H1 (cell line): ENCODE results near the gene GIMAP2. TPM values are rescaled to one million over a fixed set of nuclear protein-coding genes. Genes with fewer than 3 reads are reported as not detected.

ENCODE experiments used
- CTCF ChIA-PET: fragments of 300-600 bp; sonication (Branson Sonifier 250); formaldehyde crosslinking; loops from one replicate; lab custom pipeline; 2021; ENCODE audit not compliant: partially characterized antibody; lab: Charles Lee
- POLR2A ChIA-PET: fragments of 300-600 bp; sonication (Branson Sonifier 250); formaldehyde crosslinking; loops from one replicate; lab custom pipeline; 2021; ENCODE audit warnings: inconsistent platforms; ENCODE audit not compliant: partially characterized antibody; lab: Charles Lee
- DNase-seq, 2 experiments: peaks; one replicate each; pipeline versions ENCODE4 v3.0.0 to v3.0.0-alpha.2; 2010 to 2022; ENCODE audit warnings: low spot score in 2 of 2, low read depth in 1 of 2, mixed read lengths in 1 of 2
- FAIRE-seq: peaks from 2 replicates; lab custom pipeline; 2011; peaks lifted over from hg19 to GRCh38; lab: Jason Lieb, UNC
- H2AFZ ChIP-seq: 2 replicates; pipeline ENCODE4 v1.8.1; 2012; ENCODE audit warnings: low read length, inconsistent platforms
- H2AK5ac ChIP-seq: 2 replicates; pipeline ENCODE4 v1.6.1; 2013; ENCODE audit warnings: low read depth, low read length
- H2BK120ac ChIP-seq: replicated peaks from 2 replicates; pipeline ENCODE3; 2013; ENCODE audit warnings: low read depth, low read length, inconsistent platforms
- H2BK12ac ChIP-seq: 2 replicates; pipeline ENCODE4 v1.6.1; 2013; ENCODE audit warnings: low read depth, low read length
- H2BK15ac ChIP-seq: 2 replicates; pipeline ENCODE4 v1.6.1; 2013; ENCODE audit warnings: low read length
- H2BK20ac ChIP-seq: 2 replicates; pipeline ENCODE4 v1.6.1; 2013; ENCODE audit warnings: low read length
- H2BK5ac ChIP-seq: 2 replicates; pipeline ENCODE4 v1.6.1; 2013; ENCODE audit warnings: low read depth, low read length
- H3K14ac ChIP-seq: 2 replicates; pipeline ENCODE4 v1.6.1; 2013; ENCODE audit warnings: inconsistent platforms; ENCODE audit not compliant: insufficient read length
- H3K18ac ChIP-seq: 2 replicates; pipeline ENCODE4 v1.6.1; 2013; ENCODE audit warnings: low read length; ENCODE audit errors: extremely low read depth
- H3K23ac ChIP-seq: 2 replicates; pipeline ENCODE4 v1.6.1; 2013; ENCODE audit warnings: inconsistent platforms; ENCODE audit not compliant: insufficient read length
- H3K23me2 ChIP-seq: 2 replicates; pipeline ENCODE4 v1.6.1; 2013; ENCODE audit warnings: low read depth, low read length
- H3K27ac ChIP-seq: 2 replicates; pipeline ENCODE4 v1.6.1; 2011; ENCODE audit warnings: low read depth, low read length, inconsistent platforms
- H3K27me3 ChIP-seq, 4 experiments: replicated peaks in 1 of 4; 1 replicate in 1 of 4; 2 replicates in 3 of 4; pipeline versions ENCODE4 v1.6.1 to v1.8.1; 2011 to 2013; ENCODE audit warnings: low read length in 3 of 4, mild to moderate bottlenecking in 3 of 4, inconsistent platforms in 2 of 4, mixed read lengths in 2 of 4, moderate library complexity in 1 of 4; ENCODE audit not compliant: control insufficient read depth in 3 of 4, insufficient read depth in 3 of 4; ENCODE audit errors: extremely low read depth in 1 of 4
- H3K36me3 ChIP-seq, 4 experiments: 2 replicates each; pipeline versions ENCODE4 v1.6.1 to v1.8.1; 2011 to 2013; ENCODE audit warnings: mild to moderate bottlenecking in 4 of 4, low read length in 3 of 4, moderate library complexity in 2 of 4, control low read depth in 1 of 4, inconsistent platforms in 1 of 4; ENCODE audit not compliant: insufficient read depth in 4 of 4, control insufficient read depth in 2 of 4
- H3K4ac ChIP-seq: replicated peaks from 2 replicates; pipeline ENCODE3; 2013; ENCODE audit warnings: low read length, low read depth, mixed read lengths, inconsistent platforms; ENCODE audit not compliant: insufficient read length
- H3K4me1 ChIP-seq, 4 experiments: replicated peaks in 1 of 4; 1 replicate in 1 of 4; 2 replicates in 3 of 4; pipeline versions ENCODE4 v1.6.1 to v1.8.1; 2011 to 2013; ENCODE audit warnings: low read length in 3 of 4, inconsistent platforms in 2 of 4, mixed read lengths in 1 of 4; ENCODE audit not compliant: insufficient read depth in 4 of 4, control insufficient read depth in 3 of 4
- H3K4me2 ChIP-seq, 2 experiments: 2 replicates each; pipeline versions ENCODE4 v1.6.1 to v1.8.1; 2011 to 2013; ENCODE audit warnings: low read depth in 2 of 2, low read length in 2 of 2, control low read depth in 1 of 2, inconsistent platforms in 1 of 2, mild to moderate bottlenecking in 1 of 2; ENCODE audit not compliant: insufficient read depth in 1 of 2
- H3K4me3 ChIP-seq, 4 experiments: fragments of 200-600, 300-600 bp in 1 of 4; sonication (generic), shearing (Covaris generic), sonication (Bioruptor Twin) in 1 of 4; 2 replicates each; pipeline versions ENCODE4 v1.5.1 to v1.8.1; 2011 to 2016; ENCODE audit warnings: low read length in 4 of 4, low read depth in 3 of 4, control low read depth in 2 of 4, inconsistent platforms in 2 of 4, mild to moderate bottlenecking in 2 of 4, mixed read lengths in 1 of 4, moderate library complexity in 1 of 4; ENCODE audit not compliant: insufficient read depth in 2 of 4; ENCODE audit errors: extremely low read depth in 1 of 4
- H3K56ac ChIP-seq: replicated peaks from 2 replicates; pipeline ENCODE3; 2013; ENCODE audit warnings: low read depth, mild to moderate bottlenecking, mixed read lengths, low read length, inconsistent platforms; ENCODE audit not compliant: insufficient read length
- H3K79me1 ChIP-seq: 2 replicates; pipeline ENCODE4 v1.6.1; 2013; ENCODE audit warnings: low read depth, low read length, control low read depth
- H3K79me2 ChIP-seq, 2 experiments: 2 replicates each; pipeline versions ENCODE4 v1.6.1 to v1.8.1; 2012 to 2013; ENCODE audit warnings: low read length in 2 of 2, mild to moderate bottlenecking in 2 of 2, inconsistent platforms in 1 of 2; ENCODE audit not compliant: insufficient read depth in 2 of 2, control insufficient read depth in 1 of 2
- H3K9ac ChIP-seq, 4 experiments: replicated peaks in 1 of 4; 1 replicate in 1 of 4; 2 replicates in 3 of 4; pipeline versions ENCODE4 v1.6.1 to v1.8.1; 2011 to 2013; ENCODE audit warnings: low read depth in 3 of 4, low read length in 3 of 4, control low read depth in 2 of 4, mild to moderate bottlenecking in 2 of 4, moderate library complexity in 2 of 4, inconsistent platforms in 1 of 4; ENCODE audit errors: extremely low read depth in 1 of 4
- H3K9me3 ChIP-seq, 2 experiments: 2 replicates each; pipeline versions ENCODE4 v1.6.1 to v1.8.1; 2012 to 2013; ENCODE audit warnings: mild to moderate bottlenecking in 2 of 2, moderate library complexity in 2 of 2, control low read depth in 1 of 2, inconsistent platforms in 1 of 2, low read depth in 1 of 2, low read length in 1 of 2, mixed read lengths in 1 of 2; ENCODE audit not compliant: insufficient read depth in 2 of 2
- H4K20me1 ChIP-seq, 2 experiments: replicated peaks in 1 of 2; 2 replicates each; pipeline versions ENCODE3 to v1.8.1; 2011 to 2013; ENCODE audit warnings: inconsistent platforms in 2 of 2, low read length in 2 of 2, mild to moderate bottlenecking in 1 of 2; ENCODE audit not compliant: insufficient read depth in 2 of 2, control insufficient read depth in 1 of 2
- H4K5ac ChIP-seq: 2 replicates; pipeline ENCODE4 v1.6.1; 2013; ENCODE audit warnings: low read length, low read depth, mixed read lengths, inconsistent platforms; ENCODE audit not compliant: insufficient read length
- H4K8ac ChIP-seq: 2 replicates; pipeline ENCODE4 v1.8.0; 2013; ENCODE audit warnings: mild to moderate bottlenecking, moderate library complexity, low read length, inconsistent platforms; ENCODE audit not compliant: insufficient read depth; ENCODE audit errors: extremely low read depth
- H4K91ac ChIP-seq: replicated peaks from 2 replicates; pipeline ENCODE3; 2013; ENCODE audit warnings: low read length, mixed read lengths, inconsistent platforms; ENCODE audit not compliant: insufficient read length
- MAFK ChIP-seq: IDR thresholded peaks from 2 replicates; pipeline ENCODE4 v1.6.1; 2012; ENCODE audit warnings: low read depth, mild to moderate bottlenecking, improper control_type of control experiment, low read length
- SIN3A ChIP-seq, 2 experiments: IDR thresholded peaks in 1 of 2; conservative IDR thresholded peaks in 1 of 2; 2 replicates each; pipeline ENCODE4 v1.6.1; 2011 to 2012; ENCODE audit warnings: low read length in 2 of 2, improper control_type of control experiment in 1 of 2, low read depth in 1 of 2, mild to moderate bottlenecking in 1 of 2
- SRF ChIP-seq: IDR thresholded peaks from 2 replicates; pipeline ENCODE4 v1.6.1; 2011; ENCODE audit warnings: mild to moderate bottlenecking, low read depth, low read length, moderate library complexity
- WGBS, 2 experiments: shearing (Covaris generic) in 1 of 2; methylation state at CpG; one replicate each; pipeline versions ENCODE4 v1.1.6 to v1.1.7; 2013 to 2015; ENCODE audit warnings: low lambda C conversion rate in 2 of 2, mixed read lengths in 2 of 2, inconsistent platforms in 1 of 2, low coverage in 1 of 2, missing lambda C conversion rate in 1 of 2; ENCODE audit not compliant: insufficient replicate concordance in 2 of 2, insufficient coverage in 1 of 2, insufficient read length in 1 of 2; ENCODE audit errors: extremely low coverage in 1 of 2, missing lambda C conversion rate in 1 of 2; 5-methylcytosine and 5-hydroxymethylcytosine counted together
- polyA plus RNA-seq, 7 experiments: library from polyadenylated mRNA; depleted of rRNA in 3 of 7; stranded (reverse) in 5 of 7; unstranded in 2 of 7; fragments of >200 nt in 5 of 7; fragments of 200-250 nt in 2 of 7; gene quantifications; 1 replicate in 5 of 7; 2 replicates in 1 of 7; 4 replicates in 1 of 7; pipeline versions ENCODE4 v1.2.1 to v1.2.3, GENCODE V29; 2011 to 2013; ENCODE audit warnings: missing spikeins in 2 of 7, mixed read lengths in 2 of 7
- total RNA-seq: library from RNA; stranded (reverse); fragmentation: NEBNext Ultra II Directional; extraction: Animal tissue kit (Norgen Biotek cat#: 25700); gene quantifications from 2 replicates; pipeline ENCODE4 v1.2.1, GENCODE V29; 2021
- TF ChIP-seq, protein P1 (sequence below), 3 experiments: IDR thresholded peaks; 1 replicate in 2 of 3; 2 replicates in 1 of 3; pipeline versions ENCODE4 v1.5.1 to v1.6.1; 2011; ENCODE audit warnings: low read length in 3 of 3, mild to moderate bottlenecking in 3 of 3, inconsistent platforms in 2 of 3, low read depth in 1 of 3, moderate library complexity in 1 of 3; ENCODE audit not compliant: insufficient read depth in 1 of 3; ENCODE audit errors: control extremely low read depth in 1 of 3

The GIMAP2 gene
- total and polyA plus RNA-seq, 2 of the 8 experiments (the other 6 are each of a cell fraction or from before 2014, with no cell fraction given), result not detected

GRCh38 chr7:150695654-150696053 is 10.1 kb downstream of the GIMAP2 start:
- TF ChIP-seq SIN3A (conservative IDR thresholded peaks at IDR 0.05 in 1 of 2, IDR thresholded peaks at IDR 0.05 in 1 of 2; ENCODE audit: low read depth in 1 of 2, low read length in 2 of 2) (no peak), MAFK (no peak), SRF (no peak)
- TF ChIP-seq, protein P1, sequence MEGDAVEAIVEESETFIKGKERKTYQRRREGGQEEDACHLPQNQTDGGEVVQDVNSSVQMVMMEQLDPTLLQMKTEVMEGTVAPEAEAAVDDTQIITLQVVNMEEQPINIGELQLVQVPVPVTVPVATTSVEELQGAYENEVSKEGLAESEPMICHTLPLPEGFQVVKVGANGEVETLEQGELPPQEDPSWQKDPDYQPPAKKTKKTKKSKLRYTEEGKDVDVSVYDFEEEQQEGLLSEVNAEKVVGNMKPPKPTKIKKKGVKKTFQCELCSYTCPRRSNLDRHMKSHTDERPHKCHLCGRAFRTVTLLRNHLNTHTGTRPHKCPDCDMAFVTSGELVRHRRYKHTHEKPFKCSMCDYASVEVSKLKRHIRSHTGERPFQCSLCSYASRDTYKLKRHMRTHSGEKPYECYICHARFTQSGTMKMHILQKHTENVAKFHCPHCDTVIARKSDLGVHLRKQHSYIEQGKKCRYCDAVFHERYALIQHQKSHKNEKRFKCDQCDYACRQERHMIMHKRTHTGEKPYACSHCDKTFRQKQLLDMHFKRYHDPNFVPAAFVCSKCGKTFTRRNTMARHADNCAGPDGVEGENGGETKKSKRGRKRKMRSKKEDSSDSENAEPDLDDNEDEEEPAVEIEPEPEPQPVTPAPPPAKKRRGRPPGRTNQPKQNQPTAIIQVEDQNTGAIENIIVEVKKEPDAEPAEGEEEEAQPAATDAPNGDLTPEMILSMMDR (IDR thresholded peaks at IDR 0.05; ENCODE audit: control extremely low read depth in 1 of 3, insufficient read depth in 1 of 3, low read depth in 1 of 3, low read length in 3 of 3), result no peak
- H3K4me2 ChIP-seq, result no peak overlapping the region
- H2BK12ac ChIP-seq, result no peak overlapping the region
- H2BK20ac ChIP-seq, result no peak overlapping the region
- no peak overlapping the region for H2BK5ac ChIP-seq
- H2BK120ac ChIP-seq, result no peak overlapping the region
- H3K27ac ChIP-seq, result no peak overlapping the region
- WGBS, 2 experiments, result 85% methylated on average over 2 of the region's 2 CpGs; no CpG with 5 or more reads in 1 of the 2 experiments
- no peak overlapping the region for H2BK15ac ChIP-seq
- DNase-seq, result no peak
- H3K9me3 ChIP-seq, result no peaks in the 10 kb centered on the region
- no peak overlapping the region for H3K14ac ChIP-seq
- H3K4me1 ChIP-seq, result no peaks in the 10 kb centered on the region
- 0 out of 7 replicates have a peak, but pooled peaks cover 0 to 2% (median 0%) of the 10 kb centered on the region in 4 experiments for H3K27me3 ChIP-seq
- H3K79me2 ChIP-seq, result no peaks in the 10 kb centered on the region
- H3K4ac ChIP-seq, result no peak overlapping the region
- H4K20me1 ChIP-seq, result no peaks in the 10 kb centered on the region
- FAIRE-seq, result peak; percentile 55
- no peak overlapping the region for H4K5ac ChIP-seq
- no peak overlapping the region for H2AK5ac ChIP-seq
- no peak overlapping the region for H3K23ac ChIP-seq
- no peaks in the 10 kb centered on the region for H3K23me2 ChIP-seq
- no peak overlapping the region for H4K91ac ChIP-seq
- H3K4me3 ChIP-seq, result no peak overlapping the region
- H3K36me3 ChIP-seq, result no peaks in the 10 kb centered on the region
- no peak overlapping the region for H2AFZ ChIP-seq
- no peak overlapping the region for H4K8ac ChIP-seq
- H3K18ac ChIP-seq, result no peak overlapping the region
- H3K56ac ChIP-seq, result no peak overlapping the region
- POLR2A ChIA-PET, result no interaction called here
- H3K79me1 ChIP-seq, result no peaks in the 10 kb centered on the region
- H3K9ac ChIP-seq, result no peak overlapping the region
- CTCF ChIA-PET, result interaction anchor here (1.0 kb wide), 1 partner anchor 20 kb away, joined by 4 read pairs; no protein-coding TSS in a partner anchor
